Fibroblast of peridontal ligament (primary cell): ENCODE results near the gene KLRG1.

Experiments used
- DNase-seq: peaks from one replicate; pipeline ENCODE4 v3.0.0-alpha.2; 2010; ENCODE audit errors: extremely low read depth

Gene KLRG1

GRCh38 chr12:8989413-8989812 lies at the start of gene KLRG1:
Gene KLRG1 (plus strand): TSS chr12:8989546. CDS start chr12:8989636, 90 bp downstream.
- no peak for DNase-seq

DNA sequence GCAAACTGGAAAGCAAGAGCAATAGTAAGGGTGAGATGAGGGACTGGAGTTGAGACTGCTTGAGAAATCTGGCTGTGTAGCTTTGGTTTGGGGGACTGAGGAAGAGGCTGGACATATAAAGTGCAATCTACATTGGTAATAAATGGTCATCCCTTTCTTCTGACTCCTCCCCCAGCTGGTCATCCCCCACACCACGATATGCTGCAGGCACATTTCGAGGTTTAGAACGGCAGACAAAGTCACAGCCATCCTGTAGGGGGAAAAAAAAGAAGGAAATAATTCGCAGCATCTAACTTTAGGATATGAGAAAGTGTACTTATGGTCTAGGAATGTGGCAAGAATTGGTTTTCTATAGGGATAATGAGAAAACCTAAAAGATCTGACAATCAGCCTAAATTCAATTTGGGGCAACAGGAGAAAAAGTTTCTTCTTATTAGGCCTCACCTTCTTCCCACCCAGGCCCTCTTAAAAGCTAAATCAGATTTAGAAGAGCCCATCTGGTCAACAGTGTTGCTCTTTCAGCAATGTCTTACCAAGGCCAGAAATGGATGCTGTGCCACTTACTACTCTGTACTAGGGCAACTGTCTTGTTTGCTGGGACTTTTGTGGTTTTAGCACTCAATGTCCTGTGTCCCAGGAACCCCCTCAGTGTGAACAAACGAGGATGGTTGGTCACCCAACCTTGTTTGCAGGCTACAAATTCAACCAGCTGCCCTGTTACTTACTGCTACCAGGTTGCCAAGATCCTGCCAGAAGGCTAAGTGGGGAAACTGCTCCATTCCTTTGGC lies 47.5 kb upstream of the KLRG1 start:
- no peak for DNase-seq

DNA sequence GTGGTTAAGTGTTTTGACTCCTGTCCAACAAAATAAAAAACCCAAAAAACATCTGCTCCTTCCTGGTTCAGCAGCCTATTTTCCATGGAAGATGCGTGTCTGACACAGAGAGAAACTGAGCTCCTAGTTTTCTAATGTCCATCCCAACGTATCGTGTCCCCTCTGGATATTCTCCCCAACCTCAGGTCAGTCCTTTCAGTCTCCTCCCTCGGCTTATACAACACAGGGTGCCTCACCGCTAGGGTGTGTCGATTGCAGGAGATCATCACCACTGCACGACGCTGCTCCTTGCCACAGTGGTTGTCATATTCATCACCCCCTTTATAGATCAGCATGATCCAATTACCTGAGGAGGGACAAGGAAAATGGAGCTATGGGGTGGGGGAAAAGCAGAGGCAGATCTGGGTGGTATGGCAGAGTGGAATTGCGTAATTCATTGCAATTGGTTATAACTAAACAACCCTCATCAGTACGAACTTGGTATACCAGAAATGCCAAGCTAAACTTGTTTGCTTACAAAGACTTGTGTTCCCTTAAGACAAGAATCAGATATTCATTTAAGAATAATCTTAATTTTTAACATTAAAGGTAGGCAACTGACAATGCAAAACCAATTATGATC lies 45.7 kb upstream of the KLRG1 start:
- no peak for DNase-seq

DNA sequence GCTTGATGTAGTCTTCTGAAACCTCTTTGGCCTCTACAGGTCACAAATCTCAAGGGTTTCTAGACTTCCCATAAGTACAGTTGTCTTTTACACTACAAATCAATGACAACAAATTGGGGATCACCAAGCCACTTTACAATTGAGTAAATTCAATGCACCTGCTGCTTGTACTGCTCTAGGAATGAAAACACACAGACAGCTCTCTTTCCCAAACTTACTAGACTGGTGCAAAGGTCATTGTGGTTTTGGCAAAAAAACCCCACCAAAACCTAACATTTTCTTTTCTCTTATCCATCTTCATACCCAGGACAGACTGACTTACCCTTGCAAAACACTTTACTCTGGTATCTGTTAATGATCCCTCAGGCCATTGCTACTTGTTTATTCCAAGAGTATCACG lies 42.6 kb upstream of the KLRG1 start:
- no peak for DNase-seq

DNA sequence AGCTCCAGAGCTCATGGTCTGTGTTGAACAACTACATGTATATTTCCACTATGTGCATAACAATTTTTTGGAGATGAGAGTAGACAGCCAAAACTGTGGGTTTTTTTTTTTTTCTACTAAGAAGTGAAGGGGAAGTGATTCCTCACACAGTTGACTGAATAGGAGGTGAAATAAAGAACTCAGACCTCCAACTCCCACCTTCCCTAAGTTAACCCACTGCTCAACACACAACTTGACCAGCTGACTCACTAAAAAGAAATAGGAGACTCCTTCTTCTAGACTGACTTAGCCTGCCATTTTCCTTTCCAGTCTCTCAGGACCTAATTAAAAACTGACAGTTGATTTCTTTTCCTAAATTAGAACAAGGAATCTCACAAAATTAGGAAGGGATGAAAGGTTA lies 41.6 kb upstream of the KLRG1 start:
- no peak for DNase-seq

- peak; percentile 36 for DNase-seq
These were observed 40.5 kb upstream of the KLRG1 start for GRCh38 chr12:8948701-8949341.

GRCh38 chr12:8949342-8950220 lies 39.8 kb upstream of the KLRG1 start, which contains the start of gene M6PR:
Gene M6PR (minus strand): TSS chr12:8949645. CDS start chr12:8946404, 3,241 bp downstream.
- DNase-seq, result peak; percentile 96

- DNase-seq, result no peak
These were observed 39.2 kb upstream of the KLRG1 start for GRCh38 chr12:8950221-8950527.

DNA sequence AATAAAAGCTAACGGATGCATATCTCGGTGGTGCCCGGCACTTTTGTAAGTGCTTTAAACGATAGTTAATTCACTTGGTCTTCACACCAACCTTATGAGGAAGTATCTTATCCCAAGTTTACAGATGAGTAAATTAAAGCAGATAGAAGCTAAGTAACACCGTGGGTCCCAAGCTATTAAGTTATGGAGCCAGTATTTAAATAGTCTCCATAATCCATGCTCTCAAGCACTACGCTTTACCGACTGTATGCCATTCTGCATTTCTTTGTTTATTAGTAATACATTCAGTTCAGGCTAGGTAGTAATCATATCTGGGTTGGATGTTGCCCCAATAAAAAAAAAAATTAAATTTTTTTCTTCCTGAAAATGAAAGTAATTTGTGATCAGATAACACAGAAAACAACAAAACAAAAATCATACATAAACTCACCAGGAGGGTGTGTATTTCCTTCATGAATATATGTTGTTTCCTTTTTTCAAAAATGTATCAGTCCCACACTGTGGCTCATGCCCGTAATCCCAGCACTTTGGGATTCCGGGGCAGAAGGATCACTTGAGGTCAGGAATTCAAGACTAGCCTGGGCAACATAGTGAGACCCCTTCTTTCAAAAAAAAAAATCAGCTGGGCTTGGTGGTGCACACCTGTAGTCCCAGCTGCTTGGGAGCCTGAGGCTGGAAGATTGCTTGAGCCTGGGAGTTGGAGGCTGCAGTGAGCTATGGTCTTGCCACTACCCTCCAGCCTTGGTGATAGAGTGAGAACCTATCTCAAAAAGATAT lies 38.5 kb upstream of the KLRG1 start:
- DNase-seq, result peak; percentile 12

GRCh38 chr12:8951744-8952143 lies 37.6 kb upstream of the KLRG1 start:
- DNase-seq, result no peak

- DNase-seq, result no peak
These were observed 35.5 kb upstream of the KLRG1 start for GRCh38 chr12:8953773-8954402.

GRCh38 chr12:8956073-8956472 lies 33.3 kb upstream of the KLRG1 start:
- no peak for DNase-seq

- DNase-seq, result no peak
These were observed 32.6 kb upstream of the KLRG1 start for GRCh38 chr12:8956772-8957171.

GRCh38 chr12:8957561-8957960 lies 31.8 kb upstream of the KLRG1 start:
- no peak for DNase-seq

DNA sequence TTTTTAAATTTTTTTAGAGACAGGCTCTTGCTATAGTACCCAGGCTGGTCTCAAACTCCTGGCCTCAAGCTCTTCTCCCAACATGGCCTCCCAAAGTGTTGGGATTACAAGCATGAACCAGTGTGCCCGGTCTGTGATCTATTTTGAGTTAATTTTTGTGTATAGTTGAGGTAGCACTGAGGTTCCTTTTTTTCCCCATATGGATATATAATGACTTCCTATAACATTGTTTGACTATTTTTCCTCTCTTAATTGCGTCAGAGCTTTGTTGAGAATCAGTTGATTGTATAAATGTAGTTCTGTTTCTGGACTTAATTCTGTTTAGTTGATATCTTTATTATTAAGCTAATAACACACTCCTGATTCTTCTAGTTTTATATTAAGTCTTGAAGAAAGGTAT lies 31.3 kb upstream of the KLRG1 start:
- no peak for DNase-seq

GRCh38 chr12:8960176-8960575 lies 29.2 kb upstream of the KLRG1 start:
- no peak for DNase-seq

DNA sequence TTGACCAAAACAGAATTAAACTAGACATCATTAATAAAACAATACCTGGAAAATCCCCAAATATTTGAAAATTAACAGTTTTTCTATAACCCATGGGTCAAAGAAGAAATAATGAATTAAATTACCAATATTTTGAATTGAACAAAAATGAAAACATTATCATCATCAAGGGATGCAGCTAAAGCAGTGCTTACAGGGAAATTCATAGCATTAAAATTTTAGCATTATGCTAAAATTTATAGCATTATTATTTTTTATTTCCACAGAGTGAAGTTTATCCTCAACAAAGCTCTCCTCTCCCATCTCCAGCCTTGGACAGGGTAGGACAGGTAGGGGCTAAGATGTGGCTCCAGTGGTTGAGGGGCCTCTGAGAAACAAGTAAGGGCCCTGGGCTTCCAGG lies 20.6 kb upstream of the KLRG1 start:
- DNase-seq, result no peak

- DNase-seq, result no peak
These were observed 19.4 kb upstream of the KLRG1 start for GRCh38 chr12:8969861-8970411.

- no peak for DNase-seq
These were observed 18.9 kb upstream of the KLRG1 start for GRCh38 chr12:8970432-8970831.

GRCh38 chr12:8980137-8980536 lies 9.2 kb upstream of the KLRG1 start:
- no peak for DNase-seq
